GM12892 (cell line): Measurements from ENCODE around the gene ADORA2A.

Experiments used
- POLR2A ChIP-seq: IDR thresholded peaks from 2 replicates; pipeline ENCODE4 v1.6.1; 2011; ENCODE audit warnings: low read depth, low read length, control low read depth
- POLR2AphosphoS5 ChIP-seq: IDR thresholded peaks from 2 replicates; pipeline ENCODE4 v1.6.1; 2011; ENCODE audit warnings: low read depth, low read length, control low read depth
- TAF1 ChIP-seq: IDR thresholded peaks from 2 replicates; pipeline ENCODE4 v1.6.1; 2011; ENCODE audit warnings: low read depth, mild to moderate bottlenecking, control low read depth, low read length, borderline replicate concordance

- TF ChIP-seq POLR2A (no peak), POLR2AphosphoS5 (no peak), TAF1 (no peak)
Measured at GRCh38 chr22:24411256-24412004, 16.0 kb upstream of the ADORA2A start.
